GM12878 (cell line): Measurements from ENCODE around the gene CBLN3. TPM values are rescaled to one million over a fixed set of nuclear protein-coding genes. Genes with fewer than 3 reads are reported as not detected.

Experiments used
- ATF2 ChIP-seq: IDR thresholded peaks from 2 replicates; pipeline ENCODE4 v1.6.1; 2012; ENCODE audit warnings: low read length, inconsistent platforms
- CEBPZ ChIP-seq: fragments of 150-350 bp; IDR thresholded peaks from 2 replicates; pipeline ENCODE4 v1.6.1; 2016; ENCODE audit warnings: low read depth, low read length
- EED ChIP-seq: sonication (generic); IDR thresholded peaks from 2 replicates; pipeline ENCODE4 v1.6.1; 2016; ENCODE audit warnings: antibody characterized with exemption, low read depth
- ETV6 ChIP-seq, 2 experiments: fragments of 450-650 bp in 1 of 2; IDR thresholded peaks in 1 of 2; conservative IDR thresholded peaks in 1 of 2; 2 replicates each; pipeline ENCODE4 v1.6.1; 2014; ENCODE audit warnings: antibody characterized with exemption in 1 of 2, borderline replicate concordance in 1 of 2, low read depth in 1 of 2, mild to moderate bottlenecking in 1 of 2, moderate library complexity in 1 of 2
- MEF2B ChIP-seq: fragments of 450-650 bp; IDR thresholded peaks from 2 replicates; pipeline ENCODE4 v1.6.1; 2018; ENCODE audit warnings: mild to moderate bottlenecking, moderate library complexity; ENCODE audit not compliant: partially characterized antibody, poor library complexity, severe bottlenecking
- NFYB ChIP-seq: IDR thresholded peaks from 2 replicates; pipeline ENCODE4 v1.6.1; 2011; ENCODE audit warnings: low read depth, mild to moderate bottlenecking, low read length, improper control_type of control experiment, moderate library complexity; ENCODE audit not compliant: insufficient read depth
- PML ChIP-seq: IDR thresholded peaks from 2 replicates; pipeline ENCODE4 v1.6.1; 2012; ENCODE audit warnings: low read length, inconsistent platforms
- RAD21 ChIP-seq: IDR thresholded peaks from 2 replicates; pipeline ENCODE4 v1.6.1; 2011; ENCODE audit warnings: mild to moderate bottlenecking, low read depth, low read length, moderate library complexity; ENCODE audit not compliant: insufficient read depth
- SKIL ChIP-seq: fragments of 450-650 bp; IDR thresholded peaks from 2 replicates; pipeline ENCODE4 v1.6.1; 2017; ENCODE audit warnings: mild to moderate bottlenecking, low read depth, inconsistent platforms; ENCODE audit not compliant: poor library complexity, severe bottlenecking
- ZBTB4 ChIP-seq: fragments of 450-650 bp; formaldehyde crosslinking; IDR thresholded peaks from 2 replicates; pipeline ENCODE4 v1.4.0; 2022; ENCODE audit warnings: mild to moderate bottlenecking, moderate library complexity
- ZSCAN29 ChIP-seq: fragments of 450-650 bp; IDR thresholded peaks from 2 replicates; pipeline ENCODE4 v1.6.1; 2017; ENCODE audit warnings: mild to moderate bottlenecking, moderate library complexity
- polyA plus RNA-seq, 11 experiments: library from polyadenylated mRNA; depleted of rRNA in 4 of 11; unstranded in 6 of 11; stranded (reverse) in 5 of 11; fragments of >200 nt; fragmentation: Nextera tagmentation in 4 of 11; fragmentation: Illumina TruSeq in 1 of 11; extraction: Ambion mirVana in 4 of 11; extraction: Trizol in 1 of 11; gene quantifications; 1 replicate in 1 of 11; 2 replicates in 10 of 11; pipeline versions ENCODE4 v1.2.1 to v1.2.3, GENCODE V29; 2011 to 2016; ENCODE audit warnings: inconsistent platforms in 2 of 11, missing spikeins in 2 of 11, low read depth in 1 of 11
- total RNA-seq, 4 experiments: library from RNA; depleted of rRNA in 3 of 4; stranded (reverse); fragments of >200 nt in 3 of 4; fragmentation: Illumina TruSeq in 1 of 4; extraction: Trizol in 1 of 4; gene quantifications; 2 replicates each; pipeline versions ENCODE4 v1.2.1 to v1.2.3, GENCODE V29; 2013 to 2021

CBLN3 gene
- total and polyA plus RNA-seq, 10 of the 15 experiments (the other 5 are each of a cell fraction or from before 2014, with no cell fraction given), result 0.16 to 4.9 (median 1.3) TPM

GRCh38 chr14:24404814-24405213, 24.7 kb downstream of the CBLN3 start (continued):
- no peak for TF ChIP-seq SKIL
- no peak for TF ChIP-seq ZSCAN29
- TF ChIP-seq PML, result no peak
- no peak for TF ChIP-seq ZBTB4 (CRISPR knock-in tag)
- TF ChIP-seq ATF2, result no peak
- TF ChIP-seq CEBPZ, result no peak
- no peak for TF ChIP-seq RAD21
- TF ChIP-seq EED, result no peak
- no peak for TF ChIP-seq NFYB
- no peak for TF ChIP-seq MEF2B
- TF ChIP-seq ETV6 (conservative IDR thresholded peaks at IDR 0.05 in 1 of 2, IDR thresholded peaks at IDR 0.05 in 1 of 2; ENCODE audit: borderline replicate concordance in 1 of 2, low read depth in 1 of 2), result no peak
